HG03066 (cell line): Measurements from ENCODE around the gene RAB6A.
"Not testable (repeated sequence)": the region's sequence is repeated elsewhere in the genome, so short reads cannot be mapped to it uniquely, and the experiment has no call there.

ENCODE experiments used
- ATAC-seq: cut with Tn5 transposase; IDR thresholded peaks from one replicate; pipeline ENCODE4 v1.9.1; 2021; ENCODE audit warnings: low read depth; ENCODE audit not compliant: unreplicated experiment

Gene RAB6A

GRCh38 chr11:73766763-73767162 lies 5.9 kb upstream of the RAB6A start:
- no peak for ATAC-seq

- no peak for ATAC-seq
Observed at GRCh38 chr11:73762732-73763131, 1.9 kb upstream of the RAB6A start.

- peak; percentile 7 for ATAC-seq
Observed at GRCh38 chr11:73761403-73761945, 600 bp upstream of the RAB6A start.

- ATAC-seq: peak; percentile 2
Observed at GRCh38 chr11:73760135-73760678, 667 bp downstream of the RAB6A start.

GRCh38 chr11:73759610-73760134 lies 1.2 kb downstream of the RAB6A start:
- ATAC-seq: no peak

DNA sequence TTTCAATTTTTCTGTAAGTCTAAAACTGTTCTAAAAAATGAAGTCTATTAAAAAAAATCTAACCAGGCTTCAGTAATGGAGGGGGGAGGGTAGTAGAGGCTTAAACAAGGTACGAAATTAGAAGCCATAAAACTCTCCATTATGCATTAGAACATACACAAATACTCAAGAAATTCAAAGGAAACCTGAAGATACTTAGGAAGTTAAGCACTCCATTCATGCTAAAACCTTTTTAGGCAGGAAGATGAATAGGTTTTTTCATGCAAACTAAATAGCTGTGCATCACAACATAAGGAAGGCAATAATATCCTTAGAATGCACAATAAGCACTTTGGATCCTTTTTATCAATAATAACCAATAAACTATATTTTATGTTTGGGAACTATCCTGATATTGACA lies 2.4 kb downstream of the RAB6A start:
- ATAC-seq: no peak

GRCh38 chr11:73757598-73757997 lies 3.3 kb downstream of the RAB6A start:
- ATAC-seq: no peak

- no peak for ATAC-seq
Observed at GRCh38 chr11:73755670-73756069, 5.2 kb downstream of the RAB6A start.

- ATAC-seq: no peak
Observed at GRCh38 chr11:73753938-73754337, 6.9 kb downstream of the RAB6A start.

GRCh38 chr11:73752903-73753302 lies 8.0 kb downstream of the RAB6A start:
- no peak for ATAC-seq

GRCh38 chr11:73752216-73752867 lies 8.5 kb downstream of the RAB6A start:
- no peak for ATAC-seq

GRCh38 chr11:73750862-73751261 lies 10.0 kb downstream of the RAB6A start:
- ATAC-seq: not testable (repeated sequence)

- ATAC-seq: no peak
Observed at GRCh38 chr11:73750228-73750627, 10.6 kb downstream of the RAB6A start.

DNA sequence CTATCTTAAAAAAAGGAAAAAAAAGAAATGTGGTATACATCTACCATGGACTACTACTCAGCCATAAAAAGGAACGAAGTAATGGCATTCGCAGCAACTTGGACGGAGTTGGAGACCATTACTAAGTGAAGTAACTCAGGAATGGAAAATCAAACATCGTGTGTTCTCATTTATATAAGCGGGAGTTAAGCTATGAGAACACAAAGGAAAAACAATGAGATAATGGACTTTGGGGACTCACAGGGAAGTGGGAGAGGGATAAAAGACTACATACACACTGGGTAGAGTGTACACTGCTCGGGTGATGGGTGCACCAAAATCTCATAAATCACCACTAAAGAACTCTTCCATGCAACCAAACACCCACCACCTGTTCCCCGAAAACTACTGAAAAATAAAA lies 11.8 kb downstream of the RAB6A start:
- no peak for ATAC-seq

DNA sequence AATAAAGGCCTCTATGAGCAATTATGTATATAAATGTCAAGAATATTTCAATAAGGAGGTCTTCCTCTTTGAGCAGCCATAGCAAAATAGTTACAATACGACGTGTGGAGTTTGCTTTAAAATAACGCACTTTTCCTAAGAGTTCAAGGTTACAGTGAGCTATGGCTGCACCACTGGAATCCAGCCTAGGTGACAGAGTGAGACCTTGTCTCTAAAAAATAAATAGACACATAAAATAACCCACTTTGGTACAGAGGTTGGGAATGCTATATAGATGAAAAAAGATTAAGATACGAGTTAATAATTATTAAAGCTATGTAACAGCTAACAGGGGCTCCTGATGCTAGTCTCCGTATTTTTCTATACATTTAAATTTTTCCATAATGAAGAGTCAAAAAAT lies 12.6 kb downstream of the RAB6A start:
- ATAC-seq: no peak

DNA sequence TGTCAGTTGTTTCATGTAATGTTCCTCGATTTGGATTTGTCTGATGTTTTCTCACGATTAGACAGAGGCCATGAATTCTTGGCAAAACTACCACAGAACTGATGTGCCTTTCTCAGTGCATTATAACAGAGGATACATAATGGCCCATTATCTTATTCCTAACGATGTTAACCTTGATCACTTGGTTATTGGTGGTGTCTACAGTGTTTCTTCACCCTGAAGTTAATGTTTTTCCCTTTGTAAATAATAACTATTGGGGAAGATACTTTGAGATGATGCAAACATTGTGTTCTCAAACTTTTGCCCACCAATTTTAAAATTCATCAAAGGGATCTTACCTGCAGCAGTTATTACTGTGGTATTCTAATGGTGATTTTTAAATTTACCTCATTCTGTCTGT lies 13.1 kb downstream of the RAB6A start:
- ATAC-seq: no peak

DNA sequence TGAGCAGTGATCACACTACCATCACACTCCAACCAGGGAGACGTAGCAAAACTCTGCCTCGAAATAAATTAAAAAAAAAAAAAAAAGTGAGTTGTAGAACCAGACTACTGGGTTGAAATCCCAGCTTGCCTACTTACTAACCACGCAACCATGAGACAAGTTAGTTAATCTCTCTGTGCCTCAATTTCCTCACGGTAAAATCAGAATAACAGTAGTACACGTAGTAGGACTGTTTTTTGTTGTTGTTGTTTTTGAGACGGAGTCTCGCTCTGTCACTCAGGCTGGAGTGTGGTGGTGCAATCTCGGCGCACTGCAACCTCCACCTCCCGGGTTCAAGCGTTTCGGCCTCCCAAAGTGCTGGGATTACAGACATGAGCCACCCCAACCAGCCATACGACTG lies 14.2 kb downstream of the RAB6A start:
- ATAC-seq: no peak

GRCh38 chr11:73743045-73743444 lies 17.8 kb downstream of the RAB6A start:
- ATAC-seq: no peak

DNA sequence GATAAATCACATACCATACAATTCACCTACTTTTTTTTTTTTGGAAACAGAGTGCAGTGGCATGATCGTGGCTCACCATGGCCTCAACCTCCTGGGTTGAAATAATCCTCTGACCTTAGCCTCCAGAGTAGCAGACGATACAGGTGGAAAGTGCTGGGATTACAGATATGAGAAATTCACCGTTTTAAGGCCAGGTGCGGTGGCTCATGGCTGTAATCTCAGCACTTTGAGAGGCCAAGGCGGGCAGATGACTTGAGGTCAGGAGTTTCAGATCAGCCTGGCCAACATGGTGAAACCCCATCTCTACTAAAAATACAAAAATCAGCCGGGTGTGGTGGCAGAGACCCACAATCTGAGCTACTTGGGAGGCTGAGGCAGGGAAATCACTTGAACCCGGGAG lies 24.9 kb downstream of the RAB6A start:
- ATAC-seq: not testable (repeated sequence)

DNA sequence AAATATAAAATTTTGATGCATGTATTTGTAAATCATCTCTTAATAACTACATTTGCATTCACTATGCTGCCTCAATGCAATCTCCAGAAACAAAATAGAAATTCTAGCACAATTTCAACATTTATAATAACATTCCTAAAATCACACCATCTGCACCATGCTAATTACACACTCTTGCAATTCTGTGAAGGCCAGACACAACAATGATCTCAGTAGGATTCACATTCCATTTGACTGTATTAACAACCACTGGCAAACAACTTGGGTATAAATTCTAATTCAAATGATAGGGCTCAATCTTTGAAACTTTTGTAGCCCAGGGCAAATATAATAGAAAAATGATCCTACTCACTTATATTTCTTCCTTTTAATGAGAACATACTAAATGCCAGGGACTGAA lies 25.9 kb downstream of the RAB6A start:
- no peak for ATAC-seq

GRCh38 chr11:73734011-73734410 lies 26.9 kb downstream of the RAB6A start:
- not testable (repeated sequence) for ATAC-seq

- ATAC-seq: not testable (repeated sequence)
Observed at GRCh38 chr11:73732936-73733335, 27.9 kb downstream of the RAB6A start.
